RPMI8226 (cell line): Measurements from ENCODE around the gene NXPE3.

ENCODE experiments used
- DNase-seq: peaks from one replicate; pipeline ENCODE4 v3.0.0-alpha.2; 2015

NXPE3 gene

DNA sequence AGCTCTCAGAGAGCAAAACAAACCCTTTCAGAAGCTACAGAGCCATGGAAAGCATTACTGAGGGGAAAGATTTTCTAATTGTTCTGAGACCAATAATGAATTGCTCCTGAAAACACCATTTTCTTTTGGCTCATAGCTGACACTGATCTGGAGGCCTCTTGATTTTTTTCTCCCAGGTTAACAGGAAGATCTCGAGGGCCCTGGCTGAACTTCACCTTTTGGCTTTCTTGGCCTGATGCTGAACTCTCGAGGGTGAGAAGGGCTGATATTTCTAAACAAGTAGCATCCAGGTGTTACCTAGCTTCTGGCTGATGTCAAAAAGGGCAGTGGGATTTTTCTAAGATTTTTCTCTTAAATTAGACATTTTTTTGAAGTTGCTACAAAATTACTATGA, 50.4 kb downstream of the NXPE3 start:
- DNase-seq: peak; percentile 52

DNA sequence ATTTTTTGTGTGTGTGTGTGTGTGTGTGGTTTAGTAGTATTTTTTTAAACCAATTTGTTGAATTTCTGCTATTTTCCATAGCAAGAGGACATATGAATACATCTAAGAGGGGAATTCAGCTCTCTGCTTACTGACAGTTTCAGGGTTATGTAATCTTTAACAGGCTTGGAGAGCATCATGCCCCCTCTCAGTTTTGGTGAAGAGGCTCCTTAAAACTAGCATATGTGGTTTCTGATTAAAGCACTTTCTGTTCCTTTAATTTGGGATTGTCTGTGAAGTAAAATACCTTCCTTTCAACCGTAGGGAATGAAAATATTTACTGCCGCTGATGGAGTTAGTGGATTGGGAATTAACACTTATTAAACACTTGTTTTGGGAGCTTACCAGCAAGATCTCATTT, 50.9 kb downstream of the NXPE3 start:
- no peak for DNase-seq

GRCh38 chr3:101833446-101833974, 54.5 kb downstream of the NXPE3 start:
- DNase-seq: peak; percentile 17

DNA sequence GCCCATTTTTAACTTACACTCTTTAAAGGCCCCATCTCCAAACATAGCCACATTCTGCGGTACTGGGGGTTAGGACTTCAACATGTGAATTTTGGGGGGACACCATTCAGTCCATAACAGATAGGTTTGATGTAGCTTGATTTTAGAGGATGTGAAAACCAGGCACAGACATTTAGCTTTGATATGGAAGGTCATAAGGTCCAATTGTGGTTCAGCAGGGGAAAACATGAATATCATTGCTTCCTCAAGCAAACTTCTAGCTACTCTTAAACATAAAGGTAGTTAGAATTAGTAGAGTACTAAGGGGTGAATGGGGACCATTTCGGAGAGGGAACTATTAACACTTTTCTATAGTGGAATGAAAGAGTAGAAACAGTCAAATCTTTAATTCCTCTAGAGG, 56.7 kb downstream of the NXPE3 start:
- no peak for DNase-seq

DNA sequence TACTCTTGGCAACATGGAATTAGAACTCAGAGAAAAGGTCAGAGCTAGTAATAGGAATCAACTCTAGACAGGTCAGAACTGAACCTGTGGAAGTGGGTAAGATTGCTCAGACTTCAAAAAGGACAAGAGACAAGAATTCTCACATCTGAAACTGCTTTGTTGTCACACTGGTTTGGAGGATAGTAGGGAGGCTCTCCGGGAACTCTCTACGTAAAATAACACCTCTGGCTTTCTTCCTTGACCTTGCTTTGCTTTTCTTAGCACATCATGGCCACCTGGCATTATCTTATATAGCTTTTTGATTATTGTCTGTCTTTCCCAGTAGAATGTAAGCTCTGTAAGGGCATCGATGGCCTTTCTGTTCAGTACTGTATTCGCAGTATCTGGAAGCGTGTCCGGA, 57.1 kb downstream of the NXPE3 start:
- no peak for DNase-seq

GRCh38 chr3:101836652-101837598, 57.9 kb downstream of the NXPE3 start:
- no peak for DNase-seq

- DNase-seq: no peak
Measured at GRCh38 chr3:101838691-101839090, 59.7 kb downstream of the NXPE3 start.

- no peak for DNase-seq
Measured at GRCh38 chr3:101840066-101840465, 61.1 kb downstream of the NXPE3 start.

DNA sequence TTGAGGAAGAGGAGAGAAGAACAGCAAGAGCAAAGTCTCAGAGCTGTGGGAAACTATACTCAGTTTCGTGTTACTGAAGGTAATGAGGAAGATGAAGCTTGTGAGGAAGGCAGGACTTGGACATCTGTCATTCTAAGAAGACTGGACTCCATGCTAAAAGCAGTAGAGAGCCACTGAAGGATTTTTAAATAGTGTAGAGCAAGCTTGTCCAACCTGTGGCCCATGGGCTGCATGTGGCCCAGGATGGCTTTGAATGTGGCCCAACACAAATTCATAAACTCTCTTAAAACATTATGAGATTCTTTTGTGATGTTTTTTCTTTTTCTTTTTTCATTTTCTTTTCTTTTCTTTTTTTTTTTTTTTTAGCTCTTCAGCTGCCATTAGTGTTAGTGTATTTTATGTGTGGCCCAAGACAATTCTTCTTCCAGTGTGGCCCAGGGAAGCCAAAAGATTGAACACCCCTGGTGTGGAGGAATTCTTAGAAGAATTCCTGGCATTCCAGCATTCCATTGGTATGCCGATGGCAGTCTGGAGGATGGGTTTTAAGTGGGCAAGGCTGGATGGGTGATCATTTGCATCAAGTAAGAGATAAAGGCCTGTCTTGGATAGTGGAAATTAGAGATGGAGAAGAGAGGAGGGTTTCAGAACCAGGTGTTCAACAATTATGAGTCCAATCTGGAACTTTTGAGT, 63.4 kb downstream of the NXPE3 start:
- no peak for DNase-seq

DNA sequence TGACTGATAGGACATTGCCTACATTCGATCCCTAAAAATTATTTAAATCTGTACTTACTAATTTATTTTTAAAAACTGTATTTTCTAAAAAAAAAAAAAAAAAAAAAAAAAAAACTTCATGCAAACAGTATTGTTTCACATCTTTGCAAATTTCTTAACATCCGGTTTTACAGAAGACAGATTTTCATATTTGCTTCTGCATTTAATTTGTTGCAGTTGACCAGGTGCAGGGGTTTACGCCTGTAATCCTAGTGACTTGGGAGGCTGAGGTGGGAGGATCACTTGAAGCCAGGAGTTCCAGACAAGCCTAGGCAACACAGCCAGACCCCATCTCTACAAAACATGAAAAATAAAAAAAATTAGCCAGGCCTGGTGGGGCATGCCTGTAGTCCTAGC, 63.9 kb downstream of the NXPE3 start:
- no peak for DNase-seq

DNA sequence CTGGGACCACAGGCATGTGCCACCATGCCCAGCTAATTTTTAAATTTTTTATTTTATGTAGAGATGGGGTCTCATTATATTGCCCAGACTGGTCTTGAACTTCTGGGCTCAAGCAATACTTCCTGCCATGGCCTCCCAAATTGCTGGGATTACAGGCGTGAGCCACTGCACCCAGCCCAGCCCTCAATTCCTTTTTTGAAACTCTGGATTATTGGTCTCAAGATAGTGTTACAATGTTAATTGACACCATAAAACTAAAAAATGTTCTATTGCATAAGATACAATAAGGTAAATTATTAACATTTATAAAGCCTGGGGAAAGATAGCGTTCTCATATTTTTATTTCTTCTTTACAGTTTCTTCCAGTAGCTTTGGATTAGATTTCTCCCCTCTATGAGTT, 66.4 kb downstream of the NXPE3 start:
- no peak for DNase-seq

DNA sequence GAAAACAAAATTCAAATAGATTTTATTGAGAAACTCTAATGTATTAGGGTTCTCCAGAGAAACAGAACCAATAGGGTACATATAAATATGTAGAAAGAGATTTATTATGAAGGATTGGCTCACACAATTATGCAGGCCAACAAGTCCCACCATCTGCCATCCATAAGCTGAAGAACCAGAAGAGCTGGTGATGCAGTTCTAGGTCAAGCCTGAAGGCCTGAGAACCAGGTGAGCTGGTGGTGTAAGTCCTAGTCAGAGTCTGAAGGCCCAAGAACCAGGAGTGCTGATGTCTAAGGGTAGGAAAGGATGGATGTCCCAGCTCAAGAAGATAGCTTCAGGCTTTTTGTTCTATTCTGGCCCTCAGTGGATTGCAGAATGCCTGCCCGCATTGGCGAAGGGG, 67.7 kb downstream of the NXPE3 start:
- DNase-seq: no peak

GRCh38 chr3:101847328-101847727, 68.3 kb downstream of the NXPE3 start:
- DNase-seq: no peak

DNA sequence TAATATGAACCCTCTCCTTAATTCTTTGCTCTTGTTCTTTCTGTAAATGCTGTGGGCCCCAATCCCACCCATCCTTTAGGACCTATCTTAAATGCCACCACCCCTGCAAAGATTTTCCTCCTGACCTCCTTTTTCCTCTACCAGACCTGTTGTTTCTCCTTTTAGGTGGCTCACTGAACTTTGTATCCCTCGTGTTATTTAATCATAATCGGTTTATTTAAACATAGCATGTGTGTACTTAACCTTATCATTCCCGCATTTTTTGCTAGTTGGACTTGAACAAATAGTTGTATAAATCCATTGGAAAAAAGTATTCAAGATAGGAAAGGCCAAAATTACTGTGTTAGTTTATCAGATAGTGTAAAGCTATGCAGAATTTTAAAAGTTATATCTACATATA, 69.3 kb downstream of the NXPE3 start:
- no peak for DNase-seq

DNA sequence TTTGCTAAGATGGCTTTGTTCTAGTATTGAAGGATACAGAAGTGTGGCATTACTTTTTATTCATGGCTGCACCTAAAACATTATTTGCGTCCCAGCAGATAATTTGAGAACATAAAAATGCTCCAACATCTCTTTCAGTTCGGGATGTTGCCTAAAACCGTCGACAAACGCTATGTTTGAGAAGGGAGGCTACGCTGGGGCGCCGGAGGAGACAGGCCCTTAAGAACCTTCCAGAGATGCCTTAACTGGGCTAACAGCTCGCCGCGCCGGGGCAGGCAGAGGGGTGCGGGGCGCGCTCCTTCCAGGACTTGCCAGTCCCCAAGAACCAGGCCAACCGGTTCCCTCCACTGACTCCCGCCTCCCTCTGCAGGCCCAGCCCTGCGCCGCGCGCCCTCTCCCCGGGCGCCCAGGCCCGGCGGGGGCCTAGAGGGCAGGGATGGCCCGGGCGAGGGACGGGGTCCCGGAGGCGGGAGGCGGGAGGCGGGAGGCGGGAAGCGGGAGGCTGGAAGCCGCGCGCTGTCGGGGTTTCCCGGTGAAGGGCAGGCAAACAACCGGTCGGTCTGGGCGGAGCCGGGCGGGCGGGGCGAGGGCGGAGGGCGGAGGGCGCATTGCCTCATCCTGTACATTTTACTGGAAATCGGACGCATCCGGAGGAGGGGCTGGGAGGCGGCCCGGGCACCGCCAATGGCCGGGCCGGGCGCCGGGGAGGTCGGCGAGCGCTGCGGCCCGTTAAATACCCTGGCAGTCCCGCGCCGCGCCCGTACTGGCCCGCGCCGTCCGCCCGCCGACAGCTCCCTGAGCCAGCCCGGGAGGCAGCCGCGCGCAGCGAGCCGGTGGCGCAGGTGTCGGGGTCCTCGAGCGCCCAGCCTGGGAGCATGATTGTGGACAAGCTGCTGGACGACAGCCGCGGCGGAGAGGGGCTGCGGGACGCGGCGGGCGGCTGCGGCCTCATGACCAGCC, 70.0 kb downstream of the NXPE3 start, which contains the start of gene NFKBIZ:
Gene NFKBIZ, plus strand, starts transcription at position 761 of the 960 bp plus-strand sequence. Its CDS starts 115 bp downstream, at position 876.
- peak; percentile 87 for DNase-seq

GRCh38 chr3:101849714-101850245, 70.8 kb downstream of the NXPE3 start:
- peak; percentile 69 for DNase-seq

DNA sequence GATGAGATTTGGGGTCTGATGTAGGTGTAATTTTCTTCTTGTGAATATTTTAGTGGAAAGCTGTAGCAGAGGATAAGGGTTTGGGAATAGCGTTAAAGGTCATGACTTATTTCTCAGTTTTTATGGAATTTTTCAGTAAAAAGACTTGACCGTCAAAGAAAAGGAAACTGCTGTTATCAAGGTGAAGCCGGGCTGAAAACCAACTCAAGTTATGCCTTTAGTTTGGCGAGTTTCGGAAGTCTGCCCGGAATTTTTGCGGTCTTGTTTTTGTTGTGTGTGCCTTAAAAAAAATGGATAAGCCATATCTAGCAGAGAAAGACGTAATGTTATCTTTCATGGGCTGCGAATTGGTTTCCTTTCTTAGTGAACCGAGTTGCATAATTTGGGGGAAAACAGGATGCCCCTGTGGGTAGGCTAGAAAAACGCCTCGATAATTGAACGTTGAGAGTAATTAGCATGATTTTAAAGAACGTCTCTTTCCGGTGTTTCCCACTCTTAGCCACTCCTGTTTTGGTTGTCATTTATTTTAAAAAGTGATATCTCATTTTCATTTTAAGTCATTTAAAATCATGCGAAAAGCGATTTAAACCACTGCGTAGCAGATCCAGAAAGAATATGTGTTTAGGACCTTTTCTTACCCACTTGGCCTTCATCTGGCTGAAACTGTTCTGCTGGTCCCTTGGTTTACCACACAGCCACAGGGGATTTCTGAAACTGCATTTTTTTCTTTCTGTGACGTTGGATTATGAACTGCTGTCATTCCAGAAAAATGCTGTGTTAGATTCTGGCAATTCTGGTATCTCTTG, 71.4 kb downstream of the NXPE3 start:
- peak; percentile 51 for DNase-seq

- no peak for DNase-seq
Measured at GRCh38 chr3:101851072-101851770, 72.2 kb downstream of the NXPE3 start.

GRCh38 chr3:101851850-101852714, 73.1 kb downstream of the NXPE3 start:
- DNase-seq: no peak
